DMS 273 (cell line): ENCODE data around the gene ORC1.
A peak's percentile ranks its signal among the peaks of the same experiment; 100 is the strongest.

Experiments used
- DNase-seq: peaks from one replicate; lab custom pipeline; 2025; ENCODE audit not compliant: unreplicated experiment; lab: John Stamatoyannopoulos, UW

The ORC1 gene

DNA sequence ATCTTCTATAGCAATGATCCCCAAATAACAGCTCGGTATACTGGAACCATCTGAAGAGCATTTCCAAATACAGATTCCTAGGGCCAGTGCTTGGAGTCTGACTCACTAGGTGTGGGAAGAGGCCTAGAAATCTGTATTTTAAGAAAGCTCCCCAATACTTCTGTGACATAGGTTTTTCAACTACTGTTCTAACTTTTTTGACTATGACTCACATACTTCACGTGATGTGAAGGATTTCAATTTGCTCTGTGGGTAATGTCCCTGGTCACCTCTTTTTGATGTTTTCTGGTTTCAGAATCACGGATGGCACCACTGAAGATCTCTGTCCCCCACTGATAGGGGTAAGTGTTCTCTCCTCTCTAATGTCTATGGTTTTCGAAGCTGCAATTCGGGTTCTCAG, 11.0 kb downstream of the ORC1 start:
- DNase-seq, result no peak

DNA sequence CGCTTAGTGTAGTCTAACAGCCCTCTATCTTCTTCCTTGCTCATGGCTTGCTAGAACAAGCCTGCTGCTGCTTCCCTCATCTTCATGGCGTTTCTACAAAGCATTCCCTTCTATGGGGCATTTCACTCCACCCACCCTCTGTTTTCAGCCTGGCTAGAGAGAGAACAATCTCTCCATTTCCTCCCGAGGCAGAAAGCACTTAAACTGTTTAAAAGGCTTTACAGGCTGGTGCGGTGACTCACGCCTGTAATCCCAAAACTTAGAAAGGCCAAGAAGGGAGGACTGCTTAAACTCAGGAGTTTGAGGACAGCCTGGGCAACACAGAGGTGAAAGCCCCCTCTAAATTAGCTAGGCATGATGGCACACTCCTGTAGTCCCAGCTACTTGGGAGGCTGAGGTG, 17.8 kb downstream of the ORC1 start:
- DNase-seq, result no peak

DNA sequence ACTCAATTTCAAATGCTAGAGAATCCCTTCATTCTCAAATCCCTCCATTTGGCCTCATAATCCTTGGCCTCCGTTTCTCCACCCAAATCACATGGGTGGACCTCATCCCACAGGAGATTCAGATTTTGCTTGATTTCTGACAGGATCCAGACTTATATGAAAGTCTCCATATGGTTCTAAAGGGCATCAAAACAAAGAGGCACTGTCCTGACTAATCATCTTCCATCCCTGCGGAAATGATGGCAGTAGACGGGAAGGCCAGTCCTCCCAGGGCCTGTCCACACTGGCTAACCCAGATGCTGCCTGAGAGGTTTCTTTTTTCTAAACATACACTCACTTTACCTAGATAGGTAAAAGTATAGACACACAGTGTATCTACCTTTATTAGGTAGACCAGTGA, 18.8 kb downstream of the ORC1 start:
- DNase-seq, result no peak

DNA sequence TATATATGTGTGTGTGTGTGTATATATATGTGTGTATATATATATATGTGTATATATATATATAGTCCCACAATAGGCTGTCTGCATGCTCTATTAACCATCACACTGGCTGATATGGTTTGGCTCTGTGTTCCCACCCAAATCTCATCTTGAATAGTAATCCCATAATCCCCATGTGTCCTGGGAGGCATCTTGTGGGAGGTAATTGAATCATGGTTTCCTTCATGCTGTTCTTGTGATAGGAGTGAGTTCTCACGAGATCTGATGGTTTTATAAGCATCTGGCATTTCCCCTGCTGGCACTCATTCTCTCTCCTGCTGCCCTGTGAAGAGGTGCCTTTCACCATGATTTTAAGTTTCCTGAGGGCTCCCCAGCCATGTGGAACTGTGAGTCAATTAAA, 34.4 kb downstream of the ORC1 start:
- DNase-seq, result peak; percentile 22

DNA sequence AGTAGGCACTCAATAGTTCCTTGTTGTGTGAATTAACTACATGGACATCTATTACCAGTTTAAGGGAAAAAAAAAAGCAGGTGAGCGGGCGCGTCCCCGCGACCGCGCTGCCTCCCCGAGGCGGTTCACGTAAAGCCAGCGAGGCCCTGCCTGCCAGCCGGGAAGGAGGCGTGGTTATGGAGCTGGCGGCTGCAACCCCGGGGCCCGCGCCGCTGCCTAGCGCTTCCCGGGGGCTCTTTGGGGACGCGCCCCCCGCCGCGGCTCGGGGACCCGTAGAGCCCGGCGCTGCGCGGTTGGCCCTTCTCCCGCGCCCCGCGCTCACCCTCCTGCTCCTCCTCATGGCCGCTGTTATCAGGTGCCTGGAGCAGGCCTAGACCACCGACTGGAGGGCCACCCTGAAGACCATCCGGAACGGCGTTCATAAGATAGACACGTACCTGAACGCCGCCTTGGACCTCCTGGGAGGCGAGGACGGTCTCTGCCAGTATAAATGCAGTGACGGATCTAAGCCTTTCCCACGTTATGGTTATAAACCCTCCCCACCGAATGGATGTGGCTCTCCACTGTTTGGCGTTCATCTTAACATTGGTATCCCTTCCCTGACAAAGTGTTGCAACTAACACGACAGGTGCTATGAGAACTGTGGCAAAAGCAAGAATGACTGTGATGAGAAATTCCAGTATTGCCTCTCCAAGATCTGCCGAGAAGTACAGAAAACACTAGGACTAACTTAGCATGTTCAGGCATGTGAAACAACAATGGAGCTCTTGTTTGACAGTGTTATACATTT, 35.6 kb downstream of the ORC1 start:
- DNase-seq, result peak; percentile 87

DNA sequence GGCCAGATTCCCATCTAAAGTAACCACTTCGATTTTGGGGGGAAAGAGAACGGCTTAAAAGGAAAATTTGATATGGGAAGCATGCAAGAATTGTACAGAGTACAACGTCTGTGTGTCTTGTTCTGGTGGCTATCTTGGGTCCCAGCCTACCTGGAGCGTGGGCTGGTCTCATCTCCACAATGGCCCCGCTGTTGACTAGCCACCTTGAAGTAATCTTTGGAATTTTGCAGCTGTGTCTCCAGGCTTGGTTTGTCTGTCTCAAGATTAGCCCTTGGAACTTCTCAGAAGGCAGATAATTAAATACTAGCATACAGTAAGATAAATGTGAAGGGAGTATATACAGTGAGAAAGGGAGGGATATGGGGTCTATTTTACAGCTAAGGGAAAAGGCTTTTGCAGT, 37.0 kb downstream of the ORC1 start:
- no peak for DNase-seq

DNA sequence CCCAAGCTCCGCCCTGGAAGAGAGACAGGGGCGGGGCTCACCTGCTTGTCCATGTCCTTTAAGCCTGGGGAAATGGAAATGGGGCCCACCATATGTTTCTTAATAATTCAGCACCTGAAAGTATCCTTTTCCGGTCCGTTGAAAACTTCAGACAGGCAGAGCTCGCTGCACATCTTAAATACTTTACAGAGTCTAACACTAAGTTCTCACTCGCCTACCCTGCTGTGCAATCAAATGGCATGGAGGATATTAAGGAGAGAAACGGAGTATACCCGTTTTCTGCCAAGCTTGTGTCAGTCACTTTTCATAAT, 37.8 kb downstream of the ORC1 start:
- DNase-seq, result no peak

DNA sequence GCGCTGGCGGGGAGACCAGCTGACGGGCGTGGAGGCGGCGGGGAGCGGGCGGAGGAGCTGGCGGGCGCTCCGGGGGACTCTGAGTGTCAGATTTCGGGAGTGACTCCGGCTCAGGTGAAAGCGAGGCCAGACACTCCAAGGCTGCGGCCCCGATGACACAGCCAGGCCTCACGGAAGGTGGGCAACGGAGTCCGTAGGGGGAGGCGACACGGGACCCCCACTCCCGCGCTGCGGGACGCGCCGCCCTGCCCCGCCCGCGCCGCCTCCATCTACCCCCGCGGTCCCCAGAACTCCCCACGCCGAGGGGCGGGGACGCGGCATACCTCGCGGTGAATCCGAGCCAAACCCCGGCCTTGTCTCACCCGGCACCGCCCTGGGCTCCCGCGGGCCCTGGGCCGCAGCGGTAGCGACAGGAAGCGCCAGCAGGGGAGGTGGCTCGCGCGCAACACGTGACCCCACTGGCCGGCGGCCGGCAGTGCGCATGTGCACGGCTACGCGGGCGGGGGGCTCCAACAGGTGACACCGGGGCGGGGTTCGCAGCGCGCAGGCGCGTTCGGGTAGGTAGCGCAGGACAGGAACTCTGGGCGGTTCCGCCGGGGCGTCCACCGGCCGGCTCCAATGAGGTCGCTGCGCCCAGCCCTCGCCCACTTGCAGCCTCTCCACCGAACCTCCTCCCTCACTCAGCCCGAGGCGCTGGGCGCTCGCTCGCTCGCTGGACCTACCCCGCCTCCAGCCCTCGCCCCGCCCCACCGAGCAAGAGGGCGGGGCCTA, 38.3 kb downstream of the ORC1 start, which contains the start of gene CC2D1B:
TSS of gene CC2D1B (minus strand) at position 460 of the 771 bp plus-strand sequence. CDS start 1,585 bp downstream, outside the sequence.
- DNase-seq, result peak; percentile 99

DNA sequence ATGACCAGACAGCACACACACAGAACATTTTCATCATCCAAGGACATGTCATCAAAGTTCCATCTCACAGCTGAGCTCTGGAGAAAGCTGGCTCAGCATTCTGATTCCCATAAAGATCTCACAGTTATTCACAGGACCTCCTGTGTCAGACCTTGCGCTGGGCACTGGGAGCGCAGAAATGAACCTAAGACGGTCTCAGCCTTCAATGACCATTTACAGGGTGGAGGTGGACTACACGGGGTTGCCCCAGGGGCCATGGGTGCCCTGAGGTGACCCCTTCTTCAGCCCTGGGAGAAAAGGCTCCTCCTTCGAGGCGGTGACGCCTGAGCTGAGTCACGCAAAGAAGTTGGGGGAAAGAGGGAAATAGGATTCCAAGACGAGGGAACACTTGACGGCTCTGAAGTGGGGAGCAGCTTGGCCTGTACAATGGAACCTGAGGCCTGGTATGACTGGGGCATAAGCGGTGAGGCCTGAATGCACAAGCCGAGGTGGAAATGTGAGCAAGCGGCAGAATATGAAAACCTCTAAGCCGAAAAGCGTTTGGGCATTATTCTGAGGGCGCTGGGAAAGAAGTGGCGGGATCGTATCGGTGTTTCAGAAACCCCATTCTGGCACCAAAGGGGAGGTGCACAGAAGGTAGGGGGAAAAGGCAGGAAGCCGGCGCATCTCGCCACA, 39.0 kb downstream of the ORC1 start:
- DNase-seq, result peak; percentile 67

DNA sequence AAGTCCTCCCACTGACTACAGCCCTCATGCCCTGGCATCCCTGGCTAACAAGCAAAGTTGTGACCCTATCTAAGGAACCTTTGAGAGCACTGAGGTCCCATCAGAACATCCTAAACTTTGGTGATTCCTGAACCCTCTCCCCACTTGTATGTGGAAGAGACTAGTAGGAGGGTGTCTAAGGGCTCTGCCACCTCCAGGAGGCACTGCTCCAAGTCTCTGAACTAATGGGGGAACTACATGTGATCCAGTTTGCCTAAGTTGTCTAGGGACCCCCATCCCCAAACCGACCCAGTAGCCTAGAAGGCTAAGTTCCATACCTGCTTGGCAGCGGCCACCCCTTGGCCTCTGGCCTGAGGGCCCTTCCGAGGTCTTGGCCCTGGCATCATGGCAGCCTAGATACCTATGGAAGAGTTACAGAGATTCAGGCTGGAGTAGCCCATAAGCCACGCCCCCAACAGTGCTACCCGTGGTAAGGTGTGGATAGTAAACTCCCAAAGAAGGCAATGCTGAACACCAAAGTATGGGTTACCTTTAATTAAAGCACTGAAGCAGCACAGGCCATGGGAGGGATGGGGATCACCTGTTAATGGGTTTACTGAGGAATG, 39.9 kb downstream of the ORC1 start:
- DNase-seq, result no peak

DNA sequence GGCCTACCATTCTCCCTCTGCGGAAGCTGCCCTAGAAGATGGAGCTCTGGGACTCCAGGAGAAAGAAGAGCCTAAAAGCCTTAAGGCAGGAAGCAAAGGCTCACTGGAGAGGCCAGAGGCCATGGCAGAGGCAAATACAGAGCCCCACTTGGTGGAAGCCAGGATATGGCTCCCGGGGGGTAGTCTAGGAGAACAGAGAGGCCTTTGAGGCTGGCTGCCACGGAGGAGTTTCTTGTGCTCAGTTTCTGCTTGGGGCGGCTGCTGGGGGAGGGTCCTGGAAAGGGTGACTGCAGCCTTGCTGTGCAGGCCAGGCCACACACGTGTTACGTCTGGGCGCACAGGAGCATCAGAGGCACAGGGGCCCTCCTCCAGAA, 43.6 kb downstream of the ORC1 start:
- no peak for DNase-seq

DNA sequence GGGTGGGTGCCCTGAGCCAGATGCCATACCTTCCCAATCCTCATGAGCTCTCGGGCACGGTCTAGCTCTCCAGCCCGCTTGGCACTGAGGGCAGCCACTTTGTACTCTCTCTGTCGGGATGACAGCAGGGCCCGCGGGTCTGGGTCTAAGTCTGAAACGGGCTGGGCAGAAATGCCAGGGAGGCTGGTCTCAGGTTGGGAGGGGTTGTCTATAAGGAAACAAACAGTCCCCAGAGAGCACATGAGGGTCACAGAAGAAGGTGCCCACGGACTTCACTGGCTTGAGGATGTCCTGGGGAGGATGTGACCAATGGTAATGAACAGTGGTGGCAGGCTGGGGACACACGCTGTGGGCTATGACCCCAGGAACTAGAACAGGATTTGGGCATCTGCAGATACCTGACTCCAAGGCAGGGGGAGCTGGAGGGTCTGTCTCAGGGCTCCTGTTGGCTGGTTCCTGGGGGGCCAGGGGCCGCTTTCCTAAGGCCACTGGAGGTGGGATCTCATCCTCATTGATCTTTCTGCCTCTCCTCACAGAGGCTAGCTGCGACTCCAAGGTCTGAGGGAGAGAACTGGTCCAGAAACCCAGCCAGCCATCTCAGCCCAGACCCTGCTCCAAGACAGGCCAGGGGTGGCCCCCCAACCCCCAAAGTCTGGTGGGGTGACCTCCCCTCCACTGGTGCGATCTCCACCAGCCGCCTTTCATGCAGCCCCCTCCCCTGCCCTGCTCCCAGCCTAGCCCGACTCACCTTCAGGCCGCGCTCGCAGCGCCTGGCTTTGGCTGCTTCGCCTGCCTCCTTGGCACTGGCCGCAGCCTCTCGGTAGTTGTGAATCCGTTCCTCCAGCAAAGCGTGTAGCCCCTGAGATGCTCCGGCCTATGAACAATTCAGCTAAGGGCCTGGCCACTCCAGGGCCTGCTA, 44.3 kb downstream of the ORC1 start:
- DNase-seq, result no peak

DNA sequence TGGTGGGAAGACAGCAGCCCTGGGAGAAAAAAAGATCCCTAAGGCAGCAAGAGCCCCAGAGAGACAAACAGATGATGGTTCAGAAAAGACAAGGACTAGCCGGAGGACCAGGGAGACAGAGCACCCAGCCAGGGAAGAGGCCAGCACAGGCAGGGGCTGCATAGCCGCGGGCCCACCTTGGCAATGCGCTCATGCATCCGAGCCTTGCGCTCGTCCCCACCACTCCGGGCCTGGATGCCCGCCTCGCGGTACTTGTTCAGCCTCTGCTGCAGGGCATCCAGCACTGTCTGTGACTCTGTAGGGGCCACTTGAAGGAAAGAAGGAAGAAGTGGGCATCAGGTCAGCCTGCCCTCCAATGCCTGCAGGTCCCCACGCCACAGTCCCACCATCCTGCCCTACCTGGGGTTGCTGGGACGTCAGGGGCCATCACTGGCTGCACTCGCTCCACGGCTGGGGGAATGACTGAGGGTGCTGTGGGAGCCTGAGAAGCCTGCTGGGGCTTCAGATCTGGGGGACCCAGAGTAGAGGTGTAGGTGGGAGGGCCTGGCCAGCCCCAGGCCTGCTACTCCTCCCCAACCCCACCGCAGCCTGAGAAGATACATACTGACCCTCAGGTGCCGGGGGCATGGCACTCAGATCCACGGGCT, 45.2 kb downstream of the ORC1 start:
- no peak for DNase-seq

DNA sequence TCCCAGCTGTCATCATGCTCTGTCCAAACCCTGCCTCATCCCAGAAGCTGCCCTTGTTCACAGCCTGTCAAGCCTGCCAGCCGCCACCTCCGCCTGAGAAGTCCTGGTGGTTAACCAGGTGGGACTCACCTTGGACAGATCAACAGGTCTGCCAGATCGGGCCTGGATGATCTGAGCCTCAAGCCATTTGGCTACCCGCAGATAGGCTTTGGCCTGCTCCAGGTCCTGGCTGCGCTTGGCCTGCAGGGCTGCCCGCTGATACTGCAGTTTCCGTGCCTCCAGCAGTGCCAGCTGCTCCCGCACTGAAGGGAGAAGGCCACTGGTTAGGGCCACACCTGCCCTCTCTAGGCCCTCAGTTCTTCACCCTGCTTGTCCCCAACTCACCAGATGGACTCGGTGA, 46.8 kb downstream of the ORC1 start:
- DNase-seq, result no peak

DNA sequence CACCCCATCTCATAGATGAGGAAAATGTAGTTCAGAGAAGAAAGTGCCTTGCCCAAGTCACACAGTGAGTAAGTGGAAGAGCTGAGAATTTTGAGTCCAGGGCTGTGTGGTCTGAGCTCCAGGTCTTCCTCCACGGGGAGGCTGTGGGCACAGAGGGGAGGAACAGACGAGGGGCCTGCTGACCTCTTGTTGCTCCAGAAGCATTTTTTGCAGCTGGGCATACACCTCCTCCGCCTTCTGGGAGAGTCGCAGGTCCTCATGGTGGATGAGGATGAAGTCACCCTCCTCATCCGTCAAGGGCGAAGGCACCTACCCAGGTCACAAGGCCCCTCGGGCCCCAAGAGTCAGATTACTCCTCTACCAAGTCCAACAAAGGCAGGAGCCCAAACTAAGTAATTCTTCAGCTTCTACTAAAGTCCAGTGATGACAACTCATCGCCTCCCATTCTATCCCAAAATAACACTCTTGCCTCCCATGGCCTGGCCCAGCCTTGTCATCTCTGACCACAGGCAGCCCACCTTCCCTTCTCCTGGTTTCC, 47.3 kb downstream of the ORC1 start:
- no peak for DNase-seq

DNA sequence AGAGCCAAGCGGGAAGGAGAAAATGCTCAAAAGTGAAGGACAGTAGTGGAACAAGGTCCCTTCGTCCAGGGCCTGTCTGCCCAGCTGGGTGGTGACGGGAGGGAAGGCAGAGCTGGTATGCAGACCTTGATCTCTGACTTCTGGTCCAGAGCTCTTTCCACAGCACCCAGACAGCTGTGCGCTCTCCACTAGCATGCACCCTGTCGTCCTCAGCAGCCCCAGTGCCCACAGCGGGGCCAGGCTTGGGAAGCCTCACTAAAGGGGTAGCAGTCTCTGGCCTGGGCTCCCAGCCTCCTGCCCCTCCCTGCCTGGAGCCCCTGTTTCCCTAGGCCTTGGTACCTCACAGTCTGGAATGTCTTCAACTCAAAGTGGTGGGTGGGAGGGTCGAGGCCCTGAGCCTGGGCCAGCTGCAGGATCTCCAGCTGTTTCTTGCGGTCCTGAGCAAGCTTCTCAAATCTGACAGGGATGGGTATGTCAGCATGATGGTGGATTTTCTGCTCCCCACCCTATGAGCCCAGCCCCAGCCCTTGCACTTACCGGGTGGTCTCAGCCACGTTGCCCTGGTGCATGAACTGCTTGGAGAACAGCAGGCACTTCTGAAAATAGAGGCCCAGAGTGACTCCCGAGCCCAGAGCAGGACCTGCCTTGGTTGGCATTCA, 48.2 kb downstream of the ORC1 start:
- DNase-seq, result no peak

DNA sequence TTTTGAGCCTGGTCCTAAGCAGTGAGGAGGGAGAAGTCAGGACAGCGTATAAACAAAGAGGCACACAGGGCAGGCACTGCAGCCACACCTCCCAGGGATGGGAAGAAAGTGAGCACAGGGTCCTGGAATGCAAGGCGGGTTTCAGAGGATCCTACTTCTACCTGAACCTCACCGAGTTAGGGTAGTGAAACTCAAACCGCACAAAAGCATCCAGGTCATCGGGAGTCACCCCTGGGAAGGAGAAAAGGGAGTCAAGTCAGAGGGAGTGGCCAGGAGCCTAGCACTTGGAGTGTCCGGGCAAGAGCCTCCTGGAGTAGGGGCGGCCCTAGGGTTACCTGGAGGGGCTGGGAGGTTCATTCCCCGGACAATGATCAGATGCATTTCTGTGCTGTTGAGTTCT, 48.8 kb downstream of the ORC1 start:
- no peak for DNase-seq

DNA sequence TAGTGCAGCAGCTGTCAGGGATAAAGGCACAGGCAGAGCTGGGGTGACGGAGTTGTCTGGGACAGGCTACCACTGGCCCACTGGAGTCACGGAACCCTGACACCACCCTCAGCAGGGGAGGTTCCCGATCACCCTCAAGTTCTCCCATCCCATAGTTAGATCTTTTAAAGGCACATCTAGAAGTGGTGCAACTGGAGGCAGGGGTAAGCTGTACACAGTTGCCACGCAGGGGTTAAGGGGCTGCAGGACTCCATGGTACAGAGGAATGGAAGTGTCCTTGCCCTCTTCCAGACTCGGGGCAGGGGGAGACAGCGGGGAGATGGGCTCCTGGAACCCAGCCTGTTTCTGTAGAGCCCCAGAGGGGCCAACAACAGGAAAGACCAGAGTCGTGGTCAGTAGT, 51.5 kb downstream of the ORC1 start:
- no peak for DNase-seq

DNA sequence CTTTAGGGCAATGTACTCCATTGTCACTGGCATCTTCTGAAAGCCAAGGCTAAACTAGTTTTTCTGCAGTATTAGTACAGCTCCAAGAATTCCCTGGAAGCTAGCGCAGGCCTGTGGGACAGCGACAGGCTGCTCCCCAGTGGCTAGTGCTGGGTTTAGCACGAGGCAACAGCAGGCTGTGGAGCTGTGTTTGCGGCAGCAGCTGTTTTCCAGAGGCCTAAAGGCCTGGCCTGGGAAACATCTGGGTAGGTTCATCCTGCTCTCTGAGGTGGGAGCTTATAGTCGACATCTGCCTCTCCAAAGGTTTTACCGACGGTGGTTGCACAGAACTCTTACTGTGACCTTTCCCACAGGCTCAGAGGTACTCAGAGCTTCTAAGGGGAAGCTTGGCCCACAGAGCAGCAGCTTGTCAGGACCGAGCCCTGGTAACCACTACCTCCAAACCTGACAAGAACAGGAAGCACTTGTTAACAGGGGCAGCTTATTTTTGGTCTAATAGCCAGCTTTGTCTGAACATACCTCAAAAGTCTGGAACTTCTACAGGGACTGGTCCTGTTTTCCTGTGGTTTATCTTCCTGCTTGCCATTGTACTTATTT, 55.4 kb downstream of the ORC1 start:
- DNase-seq, result peak; percentile 72
